Fibroblast of skin of back (primary cell): ENCODE results near the gene CRIP2.

Experiments used
- DNase-seq: peaks from one replicate; pipeline ENCODE4 v3.0.0-alpha.2; 2013

Gene CRIP2

GRCh38 chr14:105499256-105500035, 24.8 kb downstream of the CRIP2 start:
- DNase-seq = no peak

- DNase-seq = no peak
These were observed 25.6 kb downstream of the CRIP2 start for GRCh38 chr14:105500036-105500725.

GRCh38 chr14:105500726-105501101, 26.1 kb downstream of the CRIP2 start:
- DNase-seq = no peak

GRCh38 chr14:105501504-105502291, 27.1 kb downstream of the CRIP2 start:
- DNase-seq = no peak

- no peak for DNase-seq
These were observed 28.1 kb downstream of the CRIP2 start for GRCh38 chr14:105502446-105503295.

GRCh38 chr14:105503296-105503640, 28.6 kb downstream of the CRIP2 start:
- DNase-seq = no peak

- DNase-seq = no peak
These were observed 29.5 kb downstream of the CRIP2 start for GRCh38 chr14:105503935-105504692.

GRCh38 chr14:105505101-105505500, 30.5 kb downstream of the CRIP2 start:
- no peak for DNase-seq

- no peak for DNase-seq
These were observed 32.6 kb downstream of the CRIP2 start for GRCh38 chr14:105507247-105507646.

GRCh38 chr14:105508069-105508468, 33.4 kb downstream of the CRIP2 start:
- no peak for DNase-seq

GRCh38 chr14:105508601-105509000, 34.0 kb downstream of the CRIP2 start:
- no peak for DNase-seq

- DNase-seq = no peak
These were observed 42.5 kb downstream of the CRIP2 start for GRCh38 chr14:105517096-105517495.

- DNase-seq = no peak
These were observed 45.5 kb downstream of the CRIP2 start for GRCh38 chr14:105519946-105520698.

- no peak for DNase-seq
These were observed 50.7 kb downstream of the CRIP2 start for GRCh38 chr14:105525326-105525725.

GRCh38 chr14:105525861-105526775, 51.5 kb downstream of the CRIP2 start, which contains the start of gene TMEM121:
Gene TMEM121, plus strand, starts transcription at chr14:105526583. Its CDS starts 2,252 bp downstream, at chr14:105528835.
- DNase-seq = peak; percentile 34

GRCh38 chr14:105526776-105527380, 52.3 kb downstream of the CRIP2 start:
- no peak for DNase-seq

GRCh38 chr14:105527381-105527825, 52.8 kb downstream of the CRIP2 start:
- DNase-seq = no peak

GRCh38 chr14:105527826-105528585, 53.4 kb downstream of the CRIP2 start:
- peak; percentile 73 for DNase-seq
